Measurements from ENCODE around the gene KRT1. TPM values are rescaled to one million over a fixed set of nuclear protein-coding genes. Genes with fewer than 3 reads are reported as not detected.

KRT1 gene
- total RNA-seq, 1 donor from 2014 or later: not detected

- Mint-ChIP-seq H3K27me3 (ENCODE audit: low read depth) (peaks cover 37% of the 10 kb centered on the region), H3K4me3 (no peak overlapping the region), H3K4me1 (peaks cover 9% of the 10 kb centered on the region), H3K36me3 (ENCODE audit: low read depth) (no peaks in the 10 kb centered on the region), H3K9me3 (no peaks in the 10 kb centered on the region), H3K27ac (ENCODE audit: unreplicated experiment) (no peak overlapping the region)
- DNase-seq (ENCODE audit: low read depth, low spot score): no peak
- no peak for TF ChIP-seq CTCF (conservative IDR thresholded peaks at IDR 0.05)
Observed at GRCh38 chr12:52645982-52646381, 34.2 kb downstream of the KRT1 start.

GRCh38 chr12:52645120-52645761, 35.0 kb downstream of the KRT1 start:
- Mint-ChIP-seq H3K36me3 (ENCODE audit: low read depth) (no peaks in the 10 kb centered on the region), H3K27me3 (ENCODE audit: low read depth) (peaks cover 42% of the 10 kb centered on the region), H3K9me3 (no peaks in the 10 kb centered on the region), H3K27ac (ENCODE audit: unreplicated experiment) (no peak overlapping the region), H3K4me3 (no peak overlapping the region), H3K4me1 (peaks cover 9% of the 10 kb centered on the region)
- no peak for TF ChIP-seq CTCF (conservative IDR thresholded peaks at IDR 0.05)
- no peak for DNase-seq (ENCODE audit: low read depth, low spot score)

GRCh38 chr12:52644078-52644415, 36.2 kb downstream of the KRT1 start:
- no peak for DNase-seq (ENCODE audit: low read depth, low spot score)
- Mint-ChIP-seq H3K27me3 (ENCODE audit: low read depth) (peaks cover 49% of the 10 kb centered on the region), H3K9me3 (no peaks in the 10 kb centered on the region), H3K4me1 (no peaks in the 10 kb centered on the region), H3K27ac (ENCODE audit: unreplicated experiment) (no peak overlapping the region), H3K4me3 (no peak overlapping the region), H3K36me3 (ENCODE audit: low read depth) (no peaks in the 10 kb centered on the region)
- no peak for TF ChIP-seq CTCF (conservative IDR thresholded peaks at IDR 0.05)

GRCh38 chr12:52643233-52644077, 36.8 kb downstream of the KRT1 start:
- H3K27me3 Mint-ChIP-seq (ENCODE audit: low read depth): peaks cover 53% of the 10 kb centered on the region

GRCh38 chr12:52641468-52641867, 38.7 kb downstream of the KRT1 start:
- Mint-ChIP-seq H3K9me3 (no peaks in the 10 kb centered on the region), H3K27me3 (ENCODE audit: low read depth) (peaks cover 59% of the 10 kb centered on the region), H3K27ac (ENCODE audit: unreplicated experiment) (no peak overlapping the region), H3K4me1 (no peaks in the 10 kb centered on the region), H3K36me3 (ENCODE audit: low read depth) (no peaks in the 10 kb centered on the region), H3K4me3 (no peak overlapping the region)
- no peak for TF ChIP-seq CTCF (conservative IDR thresholded peaks at IDR 0.05)
- DNase-seq (ENCODE audit: low read depth, low spot score): no peak

More at GRCh38 chr12:52643233-52644077, 36.8 kb downstream of the KRT1 start:
- no peaks in the 10 kb centered on the region for H3K9me3 Mint-ChIP-seq
- TF ChIP-seq CTCF (conservative IDR thresholded peaks at IDR 0.05): no peak
- no peak overlapping the region for H3K4me3 Mint-ChIP-seq
- no peaks in the 10 kb centered on the region for H3K36me3 Mint-ChIP-seq (ENCODE audit: low read depth)
- no peaks in the 10 kb centered on the region for H3K4me1 Mint-ChIP-seq
- no peak for DNase-seq (ENCODE audit: low read depth, low spot score)
- no peak overlapping the region for H3K27ac Mint-ChIP-seq (ENCODE audit: unreplicated experiment)
